ENCODE data around the gene AK4.

- TF ChIP-seq POLR2A (IDR thresholded peaks at IDR 0.05) (no peak), EP300 (IDR thresholded peaks at IDR 0.05) (no peak)
These were observed 62.3 kb downstream of the AK4 start for GRCh38 chr1:65210325-65210724.

All from gastroesophageal sphincter (tissue), 2 donors.